Sigmoid colon (tissue), 4 donors: ENCODE measurements around the gene ATF4.

Experiments used
- CTCF ChIP-seq, 4 experiments: fragments of 450-650 bp in 3 of 4; fragments of 200-600 bp in 1 of 4; IDR thresholded peaks; one replicate each; pipeline ENCODE4 v1.5.1; 2016 to 2019; ENCODE audit warnings: antibody characterized with exemption in 4 of 4, mild to moderate bottlenecking in 3 of 4, moderate library complexity in 2 of 4
- EP300 ChIP-seq, 4 donors: sonication (generic); formaldehyde crosslinking; IDR thresholded peaks; one replicate each; pipeline ENCODE4 v1.6.1; 2017; ENCODE audit warnings: antibody characterized with exemption in 4 of 4
- POLR2A ChIP-seq, 2 donors: fragments of 450-650 bp; IDR thresholded peaks; one replicate each; pipeline ENCODE4 v1.6.1; 2016; ENCODE audit warnings: antibody characterized with exemption in 2 of 2, mild to moderate bottlenecking in 2 of 2, moderate library complexity in 2 of 2
- POLR2AphosphoS5 ChIP-seq, 4 donors: sonication (generic); formaldehyde crosslinking; IDR thresholded peaks; one replicate each; pipeline ENCODE4 v1.6.1; 2017; ENCODE audit warnings: antibody characterized with exemption in 4 of 4

- no peak for TF ChIP-seq POLR2A (IDR thresholded peaks at IDR 0.05)
- no peak for TF ChIP-seq CTCF (IDR thresholded peaks at IDR 0.05)
- no peak for TF ChIP-seq POLR2AphosphoS5 (IDR thresholded peaks at IDR 0.05)
- TF ChIP-seq EP300 (IDR thresholded peaks at IDR 0.05), result no peak
These were observed 12.0 kb upstream of the ATF4 start for GRCh38 chr22:39508393-39508792.
